BLaER1 (cell line): ENCODE data around the gene CDK6.

Source experiments
- H3K27ac ChIP-seq: shearing (Covaris generic); formaldehyde crosslinking; 2 replicates; pipeline ENCODE4 v1.8.1; 2022
- H3K27me3 ChIP-seq: shearing (Covaris generic); formaldehyde crosslinking; 2 replicates; pipeline ENCODE4 v1.8.1; 2022
- H3K36me3 ChIP-seq: shearing (Covaris generic); formaldehyde crosslinking; 2 replicates; pipeline ENCODE4 v1.8.1; 2022
- H3K4me1 ChIP-seq: shearing (Covaris generic); formaldehyde crosslinking; 2 replicates; pipeline ENCODE4 v1.8.1; 2022
- H3K4me2 ChIP-seq: shearing (Covaris generic); formaldehyde crosslinking; 2 replicates; pipeline ENCODE4 v1.8.1; 2022
- H3K4me3 ChIP-seq: shearing (Covaris generic); formaldehyde crosslinking; 2 replicates; pipeline ENCODE4 v1.8.1; 2022
- H3K9ac ChIP-seq: shearing (Covaris generic); formaldehyde crosslinking; 2 replicates; pipeline ENCODE4 v1.8.1; 2022
- H3K9me3 ChIP-seq: shearing (Covaris generic); formaldehyde crosslinking; 2 replicates; pipeline ENCODE4 v1.8.1; 2022
- H4K20me1 ChIP-seq: shearing (Covaris generic); formaldehyde crosslinking; 2 replicates; pipeline ENCODE4 v1.8.1; 2022
- Cebpa-rat ChIP-seq: shearing (Covaris generic); IDR thresholded peaks from 2 replicates; pipeline ENCODE4 v1.8.1; 2022

Gene CDK6

DNA sequence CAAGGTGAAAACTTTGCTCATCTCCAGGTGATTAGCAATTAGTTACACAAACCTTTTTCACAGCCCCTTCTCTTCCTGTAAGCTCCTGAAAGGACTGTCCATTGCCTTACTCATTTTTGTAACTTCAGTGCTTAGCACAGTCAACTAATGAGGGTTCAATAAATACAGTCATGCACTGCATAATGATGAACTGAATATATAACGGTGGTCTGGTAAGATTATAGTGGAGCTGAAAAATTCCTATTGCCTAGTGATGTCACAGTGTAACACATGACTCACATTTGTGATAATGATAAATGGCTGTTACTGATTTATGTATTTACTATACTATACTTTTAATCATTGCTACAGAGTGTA is 233.3 kb downstream of the CDK6 start:
- Histone ChIP-seq H3K27me3 (no peaks in the 10 kb centered on the region), H3K9ac (no peak overlapping the region), H4K20me1 (no peaks in the 10 kb centered on the region), H3K9me3 (no peaks in the 10 kb centered on the region), H3K27ac (no peak overlapping the region), H3K4me1 (no peaks in the 10 kb centered on the region), H3K4me2 (no peak overlapping the region), H3K4me3 (no peak overlapping the region), H3K36me3 (no peaks in the 10 kb centered on the region)
- no peak for TF ChIP-seq Cebpa-rat

DNA sequence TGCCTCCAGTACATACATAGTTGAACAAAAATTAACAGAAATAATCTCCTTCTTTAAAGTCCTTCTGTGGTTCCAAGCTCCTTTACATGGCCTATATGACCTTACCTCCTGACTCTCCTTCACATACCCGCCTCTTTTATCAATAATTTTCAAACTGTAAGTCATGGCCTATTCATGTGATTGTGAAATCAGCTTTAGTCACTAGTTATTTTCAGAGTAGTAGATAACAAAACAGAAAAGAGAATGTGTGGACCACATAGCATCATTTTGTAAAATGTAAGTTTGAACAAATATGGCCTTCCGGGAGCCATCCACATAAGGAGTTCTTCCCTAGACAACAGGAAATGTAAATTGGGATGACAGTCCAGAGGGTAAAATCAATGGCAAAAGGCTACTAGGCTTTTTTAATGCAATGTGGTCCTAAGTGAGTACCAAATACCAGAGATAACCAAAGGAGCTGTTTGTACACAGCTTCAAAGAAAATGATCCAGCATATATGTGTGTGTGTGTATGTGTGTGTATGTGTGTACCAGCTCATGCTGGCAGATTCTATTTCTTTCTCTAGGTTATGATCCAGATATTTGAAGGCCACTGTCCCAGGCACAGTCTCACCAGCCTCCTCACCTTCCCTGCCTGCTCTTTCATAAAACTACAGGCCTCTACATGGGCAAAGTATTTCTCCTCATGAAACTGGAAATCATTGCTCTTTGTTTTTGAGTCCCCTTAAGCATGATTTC is 233.9 kb downstream of the CDK6 start:
- Histone ChIP-seq H3K4me1 (no peaks in the 10 kb centered on the region), H3K36me3 (no peaks in the 10 kb centered on the region), H3K9me3 (no peaks in the 10 kb centered on the region), H3K4me2 (no peak overlapping the region), H3K9ac (no peak overlapping the region), H3K27me3 (no peaks in the 10 kb centered on the region), H3K27ac (no peak overlapping the region), H3K4me3 (no peak overlapping the region), H4K20me1 (no peaks in the 10 kb centered on the region)
- TF ChIP-seq Cebpa-rat = no peak

DNA sequence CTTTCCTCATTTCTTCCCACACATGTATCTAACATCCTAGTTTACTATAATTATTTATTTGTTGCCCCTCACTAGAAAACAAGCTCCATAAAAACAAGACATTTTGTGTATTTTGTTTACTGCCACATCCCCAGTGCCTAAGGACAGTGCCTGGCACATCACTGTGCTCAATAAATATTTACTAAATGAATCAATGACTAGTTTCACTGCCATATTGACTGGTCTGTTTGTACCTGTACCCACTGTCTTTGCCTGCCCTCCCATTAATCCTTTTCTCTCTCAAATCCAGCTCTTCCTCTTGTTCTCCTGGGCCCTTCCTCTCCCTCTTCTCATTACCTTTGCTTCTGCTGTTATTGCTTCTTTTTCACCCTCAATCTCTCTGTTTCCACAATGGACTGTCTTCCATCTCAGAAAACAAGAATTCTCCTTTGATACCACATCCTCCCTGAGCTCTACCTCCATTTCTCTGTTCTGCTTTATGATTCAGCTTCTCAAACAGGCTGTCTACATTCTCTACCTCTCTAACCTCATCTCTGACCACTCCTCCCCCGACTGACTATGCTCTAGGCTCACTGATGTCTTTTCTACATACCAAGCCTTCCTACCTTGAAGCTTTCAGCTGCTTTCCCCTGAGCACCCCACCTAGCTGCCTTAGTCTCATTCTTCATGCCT is 237.9 kb downstream of the CDK6 start:
- no peak for TF ChIP-seq Cebpa-rat
- Histone ChIP-seq H3K9ac (no peak overlapping the region), H3K9me3 (no peaks in the 10 kb centered on the region)

DNA sequence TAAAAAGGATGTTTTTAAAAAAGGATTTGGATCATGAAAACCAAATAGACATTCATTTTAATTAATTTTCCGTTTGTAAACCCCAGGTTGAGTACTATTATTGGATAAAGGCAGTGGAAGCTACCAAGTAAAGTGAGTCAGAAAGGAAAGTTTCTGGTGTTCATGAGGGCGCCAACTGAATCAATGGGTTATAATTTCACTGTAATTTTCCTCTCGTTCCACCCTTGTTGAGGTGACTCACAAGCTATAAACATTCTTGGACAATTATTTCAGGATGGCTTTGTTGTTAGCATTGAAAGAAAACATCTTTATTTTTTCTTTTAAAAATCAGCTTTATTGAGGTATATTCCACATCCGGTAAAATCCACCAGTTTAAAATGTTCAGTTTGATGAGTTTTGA is 241.1 kb downstream of the CDK6 start:
- H3K27ac ChIP-seq = no peak overlapping the region
- no peak for TF ChIP-seq Cebpa-rat

More for the DNA sequence above, 237.9 kb downstream of the CDK6 start:
- no peak overlapping the region for H3K27ac ChIP-seq
- no peaks in the 10 kb centered on the region for H3K27me3 ChIP-seq
- H3K36me3 ChIP-seq = no peaks in the 10 kb centered on the region
- no peak overlapping the region for H3K4me3 ChIP-seq
- H3K4me2 ChIP-seq = no peak overlapping the region
- no peaks in the 10 kb centered on the region for H3K4me1 ChIP-seq
- no peaks in the 10 kb centered on the region for H4K20me1 ChIP-seq

DNA sequence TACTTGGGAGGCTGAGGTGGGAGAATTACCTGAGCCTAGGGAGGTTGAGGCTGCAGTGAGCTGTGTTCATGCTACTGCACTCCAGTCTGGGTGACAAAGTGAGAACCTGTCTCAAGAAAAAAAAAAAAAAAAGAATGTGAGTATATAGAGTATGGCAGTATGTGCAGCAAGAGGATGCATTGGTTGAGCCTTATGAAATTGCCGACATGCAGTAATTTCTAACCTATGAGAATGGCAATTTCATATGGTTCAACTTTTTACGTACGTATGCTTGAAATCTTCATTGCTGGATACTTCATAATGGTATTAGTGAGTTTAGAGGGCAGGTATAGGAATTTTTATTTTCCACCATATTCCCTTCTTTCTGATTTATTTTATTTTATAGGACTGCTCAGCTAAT is 241.6 kb downstream of the CDK6 start:
- Histone ChIP-seq H3K36me3 (no peaks in the 10 kb centered on the region), H3K27ac (no peak overlapping the region), H3K27me3 (no peaks in the 10 kb centered on the region), H4K20me1 (peaks cover 4% of the 10 kb centered on the region), H3K4me1 (peaks cover 6% of the 10 kb centered on the region), H3K9me3 (no peaks in the 10 kb centered on the region), H3K4me2 (no peak overlapping the region), H3K4me3 (no peak overlapping the region), H3K9ac (no peak overlapping the region)
- TF ChIP-seq Cebpa-rat = no peak

More for the DNA sequence above, 241.1 kb downstream of the CDK6 start:
- Histone ChIP-seq H3K36me3 (no peaks in the 10 kb centered on the region), H3K4me3 (no peak overlapping the region), H3K4me1 (peaks cover 6% of the 10 kb centered on the region), H3K9ac (no peak overlapping the region), H3K9me3 (no peaks in the 10 kb centered on the region), H3K4me2 (no peak overlapping the region), H3K27me3 (no peaks in the 10 kb centered on the region), H4K20me1 (no peaks in the 10 kb centered on the region)

DNA sequence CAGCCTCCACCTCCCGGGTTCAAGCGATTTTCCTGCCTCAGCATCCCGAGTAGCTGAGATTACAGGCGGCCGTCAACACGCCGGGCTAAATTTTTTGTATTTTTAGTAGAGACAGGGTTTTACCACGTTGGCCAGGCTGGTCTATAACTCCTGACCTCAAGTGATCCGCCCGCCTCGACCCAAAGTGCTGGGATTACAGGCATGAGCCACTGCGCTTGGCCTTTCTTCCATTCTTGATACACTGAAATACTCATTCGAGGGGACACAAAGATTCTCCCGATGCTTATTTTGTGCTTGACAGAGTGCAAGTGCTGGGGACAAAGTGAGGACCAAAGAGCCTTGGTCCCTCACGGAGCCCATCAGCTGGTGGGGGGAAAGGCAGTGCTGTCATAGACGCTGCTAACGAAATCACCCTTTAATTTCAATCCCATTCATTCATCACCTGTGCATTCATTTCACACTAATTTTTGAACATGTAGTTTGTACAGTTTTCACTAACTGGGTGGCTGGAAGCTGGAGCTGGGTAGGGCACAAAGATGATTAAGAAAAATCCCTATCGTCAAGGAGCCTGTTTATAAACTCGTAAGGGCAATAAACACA is 245.6 kb downstream of the CDK6 start:
- peaks cover 8% of the 10 kb centered on the region; the same call in 1 of the 2 replicates for H3K36me3 ChIP-seq
- peaks cover 37% of the 10 kb centered on the region for H3K4me1 ChIP-seq
- peak overlapping the region; percentile 91 for H3K4me3 ChIP-seq
- peaks cover 43% of the 10 kb centered on the region for H4K20me1 ChIP-seq
- H3K27ac ChIP-seq = 0 out of 2 replicates have a peak overlapping the region, but pooled peaks have one; percentile 95
- H3K4me2 ChIP-seq = peak overlapping the region; percentile 87
- no peaks in the 10 kb centered on the region for H3K27me3 ChIP-seq
- H3K9ac ChIP-seq = peak overlapping the region; percentile 94
- no peaks in the 10 kb centered on the region for H3K9me3 ChIP-seq
- no peak for TF ChIP-seq Cebpa-rat

DNA sequence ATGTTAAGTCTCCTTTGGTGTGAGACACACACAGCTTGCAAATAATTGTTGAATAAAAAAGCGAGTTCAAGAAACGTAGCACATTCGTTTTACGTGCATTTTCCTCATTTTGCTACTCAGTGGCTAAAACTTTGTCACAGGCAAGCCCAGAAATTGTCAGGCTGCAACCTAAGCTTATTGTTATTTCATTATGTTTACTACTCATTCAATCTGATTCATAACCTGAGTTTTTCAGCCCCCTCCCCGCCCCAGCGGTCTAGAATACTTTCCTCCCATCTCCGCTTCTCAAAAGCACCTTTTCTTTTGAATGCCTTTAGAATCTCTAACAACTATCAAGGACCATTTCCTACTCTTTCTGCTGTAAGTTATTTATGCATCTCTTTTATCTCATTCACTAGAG is 247.3 kb downstream of the CDK6 start:
- Histone ChIP-seq H4K20me1 (peaks cover 61% of the 10 kb centered on the region), H3K27me3 (no peaks in the 10 kb centered on the region), H3K27ac (peak overlapping the region; percentile 95), H3K4me2 (peak overlapping the region; percentile 93), H3K4me1 (peaks cover 37% of the 10 kb centered on the region), H3K9me3 (0 out of 2 replicates have a peak, but pooled peaks cover 5% of the 10 kb centered on the region), H3K4me3 (peak overlapping the region; percentile 91), H3K9ac (peak overlapping the region; percentile 94), H3K36me3 (peaks cover 18% of the 10 kb centered on the region; the same call in 1 of the 2 replicates)
- TF ChIP-seq Cebpa-rat = no peak

DNA sequence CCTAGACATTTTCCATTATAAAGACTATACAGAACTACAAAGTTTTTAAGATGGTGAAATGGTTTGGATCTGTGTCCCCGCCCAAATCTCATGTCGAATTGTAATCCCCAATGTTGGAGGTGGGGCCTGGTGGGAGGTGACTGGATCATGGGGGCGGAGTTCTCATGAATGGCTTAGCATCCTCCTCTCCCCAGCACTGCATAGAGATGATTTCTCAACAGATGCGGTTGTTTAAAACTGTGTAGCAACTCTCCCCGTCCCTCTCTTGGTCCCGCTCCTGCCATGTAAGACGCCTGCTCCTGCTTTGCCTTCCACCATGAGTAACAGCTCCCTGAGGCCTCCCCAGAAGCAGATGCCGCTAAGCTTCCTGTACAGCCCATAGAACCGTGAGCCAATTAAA is 247.8 kb downstream of the CDK6 start:
- Histone ChIP-seq H3K4me3 (peak overlapping the region; percentile 91), H3K4me2 (peak overlapping the region; percentile 93), H3K27ac (no peak overlapping the region), H3K9me3 (peaks cover 5% of the 10 kb centered on the region; the same call in 1 of the 2 replicates), H3K4me1 (peaks cover 37% of the 10 kb centered on the region), H3K9ac (peak overlapping the region; percentile 94), H3K36me3 (peaks cover 18% of the 10 kb centered on the region; the same call in 1 of the 2 replicates), H3K27me3 (no peaks in the 10 kb centered on the region), H4K20me1 (peaks cover 65% of the 10 kb centered on the region)
- TF ChIP-seq Cebpa-rat = no peak

DNA sequence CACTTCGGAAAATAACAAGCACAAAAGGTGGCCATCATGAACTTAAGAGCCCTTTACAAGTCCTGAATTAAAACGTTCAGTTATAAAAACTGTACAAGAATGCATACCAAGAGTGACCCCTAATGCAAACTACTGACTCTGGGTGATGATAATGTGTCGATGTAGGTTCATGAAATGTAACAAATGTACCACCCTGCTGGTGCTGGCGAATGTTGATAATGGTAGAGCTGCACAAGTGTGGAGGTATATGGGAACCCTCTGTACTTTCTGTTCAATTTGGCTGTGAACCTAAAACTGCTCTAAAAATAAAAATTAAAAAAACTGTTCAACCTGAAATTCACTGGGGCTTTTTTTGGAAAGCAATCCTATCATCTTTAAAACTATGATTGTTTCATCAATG is 249.5 kb downstream of the CDK6 start:
- Histone ChIP-seq H4K20me1 (peaks cover 83% of the 10 kb centered on the region), H3K27me3 (no peaks in the 10 kb centered on the region), H3K36me3 (peaks cover 20% of the 10 kb centered on the region; the same call in 1 of the 2 replicates), H3K9ac (no peak overlapping the region), H3K4me3 (no peak overlapping the region), H3K9me3 (peaks cover 5% of the 10 kb centered on the region; the same call in 1 of the 2 replicates), H3K27ac (no peak overlapping the region), H3K4me1 (peaks cover 37% of the 10 kb centered on the region), H3K4me2 (peak overlapping the region; percentile 27; the same call in 1 of the 2 replicates)
- TF ChIP-seq Cebpa-rat = no peak

DNA sequence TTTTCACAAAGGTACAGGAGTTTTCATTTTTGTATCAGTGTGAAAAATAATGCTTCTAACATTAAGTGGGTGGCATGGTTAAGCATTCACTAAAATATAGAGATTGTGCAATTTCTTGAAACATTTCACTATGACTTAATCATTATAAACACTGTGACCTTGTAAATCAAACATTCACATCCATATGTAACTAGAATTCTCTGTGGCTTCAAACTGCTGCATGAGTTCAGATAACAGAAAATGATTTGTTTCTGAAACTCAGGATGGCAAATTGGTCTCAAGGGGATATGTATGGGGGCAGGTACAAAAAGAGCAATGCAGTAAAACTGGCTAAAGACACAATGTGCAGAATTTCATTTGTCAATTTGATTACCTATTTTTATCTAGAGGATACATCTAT is 250.0 kb downstream of the CDK6 start:
- peaks cover 87% of the 10 kb centered on the region for H4K20me1 ChIP-seq
- TF ChIP-seq Cebpa-rat = no peak
- H3K9me3 ChIP-seq = peaks cover 5% of the 10 kb centered on the region; the same call in 1 of the 2 replicates
- no peak overlapping the region for H3K9ac ChIP-seq
- peaks cover 24% of the 10 kb centered on the region; the same call in 1 of the 2 replicates for H3K36me3 ChIP-seq
- no peak overlapping the region for H3K4me3 ChIP-seq
- H3K4me1 ChIP-seq = peaks cover 37% of the 10 kb centered on the region
- H3K27me3 ChIP-seq = no peaks in the 10 kb centered on the region
- H3K4me2 ChIP-seq = peak overlapping the region; percentile 27; the same call in 1 of the 2 replicates
- no peak overlapping the region for H3K27ac ChIP-seq
